ENCODE results near the gene PKHD1. TPM values are rescaled to one million over a fixed set of nuclear protein-coding genes. Genes with fewer than 3 reads are reported as not detected.

PKHD1 gene
- total RNA-seq, 1 experiment from 2014 or later = 0.43 TPM

- no TSS peak for BruUV-seq (replicated peaks)
- TF ChIP-seq EZH2 (IDR thresholded peaks at IDR 0.05; ENCODE audit: borderline replicate concordance, low read depth, low read length, poor library complexity, severe bottlenecking) (no peak), CTCF (conservative IDR thresholded peaks at IDR 0.05; ENCODE audit: low read depth, low read length) (no peak)
- H3K27me3 ChIP-seq (replicated peaks; ENCODE audit: insufficient read depth, low read depth, low read length, poor library complexity) = no peaks in the 10 kb centered on the region
- POLR2A ChIA-PET (ENCODE audit: low non-redundant PET) = no interaction called here
- no peak overlapping the region for H3K4me3 ChIP-seq (ENCODE audit: low read depth, low read length, poor library complexity, severe bottlenecking)
- no peaks in the 10 kb centered on the region for H3K36me3 ChIP-seq (ENCODE audit: insufficient read depth, low read length, poor library complexity, severe bottlenecking)
- no peak overlapping the region for H3K27ac ChIP-seq (ENCODE audit: low read depth, low read length, poor library complexity, severe bottlenecking)
- intact Hi-C loops (cut with micrococcal nuclease; ENCODE audit: unreplicated experiment) = no loop called here
- no peaks in the 10 kb centered on the region for H3K9me3 ChIP-seq (ENCODE audit: low read depth, low read length, poor library complexity, severe bottlenecking)
- H3K4me1 ChIP-seq (ENCODE audit: insufficient read depth, low read length, poor library complexity, severe bottlenecking) = peaks cover 9% of the 10 kb centered on the region
- CTCF ChIA-PET = no interaction called here
- DNase-seq (ENCODE audit: low spot score) = no peak
Measured at GRCh38 chr6:52133324-52133723, 45.9 kb upstream of the PKHD1 start.

GRCh38 chr6:52132292-52132691 is 44.9 kb upstream of the PKHD1 start:
- no peak for TF ChIP-seq EZH2 (IDR thresholded peaks at IDR 0.05; ENCODE audit: borderline replicate concordance, low read depth, low read length, poor library complexity, severe bottlenecking)
- no peak for TF ChIP-seq CTCF (conservative IDR thresholded peaks at IDR 0.05; ENCODE audit: low read depth, low read length)
- H3K4me3 ChIP-seq (ENCODE audit: low read depth, low read length, poor library complexity, severe bottlenecking) = no peak overlapping the region
- intact Hi-C loops (cut with micrococcal nuclease; ENCODE audit: unreplicated experiment) = no loop called here
- H3K9me3 ChIP-seq (ENCODE audit: low read depth, low read length, poor library complexity, severe bottlenecking) = no peaks in the 10 kb centered on the region
- H3K36me3 ChIP-seq (ENCODE audit: insufficient read depth, low read length, poor library complexity, severe bottlenecking) = no peaks in the 10 kb centered on the region
- CTCF ChIA-PET = no interaction called here
- POLR2A ChIA-PET (ENCODE audit: low non-redundant PET) = no interaction called here
- no peaks in the 10 kb centered on the region for H3K27me3 ChIP-seq (replicated peaks; ENCODE audit: insufficient read depth, low read depth, low read length, poor library complexity)
- DNase-seq (ENCODE audit: low spot score) = no peak
- no peak overlapping the region for H3K27ac ChIP-seq (ENCODE audit: low read depth, low read length, poor library complexity, severe bottlenecking)
- peaks cover 9% of the 10 kb centered on the region for H3K4me1 ChIP-seq (ENCODE audit: insufficient read depth, low read length, poor library complexity, severe bottlenecking)
- no TSS peak for BruUV-seq (replicated peaks)

- no peak overlapping the region for H3K4me3 ChIP-seq (ENCODE audit: low read depth, low read length, poor library complexity, severe bottlenecking)
- H3K27me3 ChIP-seq (replicated peaks; ENCODE audit: insufficient read depth, low read depth, low read length, poor library complexity) = no peaks in the 10 kb centered on the region
- POLR2A ChIA-PET (ENCODE audit: low non-redundant PET) = interaction anchor here (0.6 kb wide), 1 partner anchor 465 kb away, joined by 3 read pairs; no protein-coding TSS in a partner anchor
- no peaks in the 10 kb centered on the region for H3K9me3 ChIP-seq (ENCODE audit: low read depth, low read length, poor library complexity, severe bottlenecking)
- intact Hi-C loops (cut with micrococcal nuclease; ENCODE audit: unreplicated experiment) = no loop called here
- BruUV-seq (replicated peaks) = no TSS peak
- TF ChIP-seq CTCF (conservative IDR thresholded peaks at IDR 0.05; ENCODE audit: low read depth, low read length) (no peak), EZH2 (IDR thresholded peaks at IDR 0.05; ENCODE audit: borderline replicate concordance, low read depth, low read length, poor library complexity, severe bottlenecking) (no peak)
- no peak overlapping the region for H3K27ac ChIP-seq (ENCODE audit: low read depth, low read length, poor library complexity, severe bottlenecking)
- H3K36me3 ChIP-seq (ENCODE audit: insufficient read depth, low read length, poor library complexity, severe bottlenecking) = no peaks in the 10 kb centered on the region
- H3K4me1 ChIP-seq (ENCODE audit: insufficient read depth, low read length, poor library complexity, severe bottlenecking) = peaks cover 9% of the 10 kb centered on the region
- CTCF ChIA-PET = no interaction called here
- no peak for DNase-seq (ENCODE audit: low spot score)
Measured at GRCh38 chr6:52130440-52130839, 43.0 kb upstream of the PKHD1 start.
